WTC11 (cell line): ENCODE results near the gene NFIA. TPM values are rescaled to one million over a fixed set of nuclear protein-coding genes. Genes with fewer than 3 reads are reported as not detected.

Source experiments
- ATAC-seq: fragments of 200-7000 bp; cut with Tn5 transposase; 2 replicates; pipeline ENCODE4 v1.10.0; 2021; ENCODE audit warnings: mild to moderate bottlenecking, moderate library complexity
- CTCF ChIA-PET: fragments of 300-600 bp; sonication (Branson Sonifier 250); formaldehyde crosslinking; loops from one replicate; lab custom pipeline; 2021; ENCODE audit warnings: antibody characterized with exemption; lab: Charles Lee
- POLR2A ChIA-PET: fragments of 350-600 bp; sonication (Branson Sonifier 250); formaldehyde crosslinking; loops from one replicate; lab custom pipeline; 2021; ENCODE audit warnings: antibody characterized with exemption; lab: Charles Lee
- DNase-seq: peaks from one replicate; pipeline ENCODE4 v3.0.0; 2021; ENCODE audit warnings: low spot score
- H3K27ac Mint-ChIP-seq: 2 replicates; pipeline ENCODE4 v1.8.0; 2021; ENCODE audit warnings: mixed read lengths
- H3K27me3 Mint-ChIP-seq: 2 replicates; pipeline ENCODE4 v1.8.0; 2021; ENCODE audit warnings: low read depth, mild to moderate bottlenecking, moderate library complexity, mixed read lengths
- H3K36me3 Mint-ChIP-seq: 2 replicates; pipeline ENCODE4 v1.8.0; 2021; ENCODE audit warnings: mixed read lengths
- H3K4me1 Mint-ChIP-seq: 2 replicates; pipeline ENCODE4 v1.8.0; 2022; ENCODE audit warnings: mixed read lengths
- H3K4me3 Mint-ChIP-seq: 2 replicates; pipeline ENCODE4 v1.8.0; 2021; ENCODE audit warnings: mild to moderate bottlenecking, moderate library complexity, mixed read lengths
- H3K9me3 Mint-ChIP-seq: 2 replicates; pipeline ENCODE4 v1.8.0; 2021; ENCODE audit warnings: mixed read lengths
- ARID4B ChIP-seq: sonication (generic); formaldehyde crosslinking; IDR thresholded peaks from 2 replicates; pipeline ENCODE4 v1.8.0; 2023; ENCODE audit warnings: missing genetic modification reagents, mild to moderate bottlenecking, borderline replicate concordance
- ATF1 ChIP-seq: sonication (generic); formaldehyde crosslinking; IDR thresholded peaks from 2 replicates; pipeline ENCODE4 v1.8.1; 2023; ENCODE audit warnings: mild to moderate bottlenecking, moderate library complexity, missing genetic modification reagents
- ETV6 ChIP-seq: sonication (generic); formaldehyde crosslinking; IDR thresholded peaks from 2 replicates; pipeline ENCODE4 v1.8.1; 2022; ENCODE audit warnings: mild to moderate bottlenecking, missing genetic modification reagents
- HMGXB4 ChIP-seq: sonication (generic); formaldehyde crosslinking; IDR thresholded peaks from 2 replicates; pipeline ENCODE4 v1.8.1; 2023; ENCODE audit warnings: mild to moderate bottlenecking, moderate library complexity, missing genetic modification reagents
- IRF2 ChIP-seq: sonication (generic); formaldehyde crosslinking; IDR thresholded peaks from 2 replicates; pipeline ENCODE4 v1.8.0; 2022; ENCODE audit warnings: low read depth, missing genetic modification reagents, borderline replicate concordance
- NR3C1 ChIP-seq: sonication (generic); formaldehyde crosslinking; conservative IDR thresholded peaks from 2 replicates; pipeline ENCODE4 v1.8.1; 2023; ENCODE audit warnings: low read depth, mild to moderate bottlenecking, missing genetic modification reagents
- PRDM15 ChIP-seq: sonication (generic); formaldehyde crosslinking; IDR thresholded peaks from 2 replicates; pipeline ENCODE4 v1.8.0; 2022; ENCODE audit warnings: missing genetic modification reagents
- SMAD4 ChIP-seq: sonication (generic); formaldehyde crosslinking; IDR thresholded peaks from 2 replicates; pipeline ENCODE4 v1.8.0; 2022; ENCODE audit warnings: mild to moderate bottlenecking, missing genetic modification reagents
- TEAD4 ChIP-seq: sonication (generic); formaldehyde crosslinking; IDR thresholded peaks from 2 replicates; pipeline ENCODE4 v1.8.0; 2022; ENCODE audit warnings: mild to moderate bottlenecking, missing genetic modification reagents
- ZNF121 ChIP-seq: sonication (generic); formaldehyde crosslinking; IDR thresholded peaks from 2 replicates; pipeline ENCODE4 v1.8.0; 2023; ENCODE audit warnings: missing genetic modification reagents
- ZNF263 ChIP-seq: sonication (generic); formaldehyde crosslinking; IDR thresholded peaks from 2 replicates; pipeline ENCODE4 v1.8.1; 2022; ENCODE audit warnings: low read depth, mild to moderate bottlenecking, moderate library complexity, missing genetic modification reagents
- ZNF317 ChIP-seq: sonication (generic); formaldehyde crosslinking; IDR thresholded peaks from 2 replicates; pipeline ENCODE4 v1.8.1; 2023; ENCODE audit warnings: low read depth, mild to moderate bottlenecking, moderate library complexity, missing genetic modification reagents, borderline replicate concordance
- total RNA-seq: library from RNA; stranded (reverse); gene quantifications from 3 replicates; pipeline ENCODE4 v1.2.3, GENCODE V29; 2021

NFIA gene
- total RNA-seq, 1 experiment from 2014 or later: 16.7 TPM

- no peak for DNase-seq
- CTCF ChIA-PET: no interaction called here
Observed at GRCh38 chr1:61376151-61376550, 293.8 kb downstream of the NFIA start.

More at GRCh38 chr1:61376151-61376550, 293.8 kb downstream of the NFIA start:
- no peaks in the 10 kb centered on the region for H3K27me3 Mint-ChIP-seq
- TF ChIP-seq ETV6 (CRISPR knock-in tag) (no peak), TEAD4 (no peak), ZNF121 (CRISPR knock-in tag) (no peak), ATF1 (CRISPR knock-in tag) (no peak), ZNF263 (no peak), ARID4B (CRISPR knock-in tag) (no peak), HMGXB4 (CRISPR knock-in tag) (no peak), SMAD4 (CRISPR knock-in tag) (no peak), PRDM15 (CRISPR knock-in tag) (no peak), IRF2 (CRISPR knock-in tag) (no peak), NR3C1 (CRISPR knock-in tag) (no peak), ZNF317 (no peak)
- no peaks in the 10 kb centered on the region for H3K36me3 Mint-ChIP-seq
- H3K27ac Mint-ChIP-seq: no peak overlapping the region
- no peak for ATAC-seq
- H3K4me3 Mint-ChIP-seq: no peak overlapping the region
- POLR2A ChIA-PET: no interaction called here
- no peaks in the 10 kb centered on the region for H3K9me3 Mint-ChIP-seq
- H3K4me1 Mint-ChIP-seq: no peaks in the 10 kb centered on the region
